Activated CD4-positive, alpha-beta T cell treated with anti-CD3 and anti-CD28 coated beads for 36 hours (primary cell): ENCODE results near the gene VAT1. TPM values are rescaled to one million over a fixed set of nuclear protein-coding genes. Genes with fewer than 3 reads are reported as not detected.

Experiments used
- total RNA-seq, 2 experiments: library from RNA; stranded (reverse); gene quantifications; one replicate each; pipeline ENCODE4 v1.2.3, GENCODE V29; 2021

The VAT1 gene
- total RNA-seq, 2 experiments from 2014 or later = 26.1 to 35.0 TPM

Other genes with a start within 250 kb of the VAT1 start
- gene VPS25, start 248.9 kb downstream of the VAT1 start, total RNA-seq = 10 to 100 TPM; 62.5 to 64.0 TPM
- under 1 TPM; 0.42 to 0.64 TPM for gene WNK4, start 241.8 kb downstream of the VAT1 start, total RNA-seq
- 10 to 100 TPM; 30.1 to 31.4 TPM for gene COA3, start 223.7 kb downstream of the VAT1 start, total RNA-seq
- not detected for gene CNTD1, start 223.5 kb downstream of the VAT1 start, total RNA-seq
- gene BECN1, start 198.1 kb downstream of the VAT1 start, total RNA-seq = 100 to 1,000 TPM in 1 of 2 experiments, 10 to 100 TPM in 1; 69.1 to 101 TPM
- gene PSME3, start 189.0 kb downstream of the VAT1 start, total RNA-seq = 100 to 1,000 TPM; 116 to 118 TPM
- 1 to 10 TPM; 1.7 to 1.9 TPM for gene AOC2, start 177.8 kb downstream of the VAT1 start, total RNA-seq
- 1 to 10 TPM; 1.2 to 2.0 TPM for gene AOC3, start 171.2 kb downstream of the VAT1 start, total RNA-seq
- not detected for gene G6PC1, start 121.6 kb downstream of the VAT1 start, total RNA-seq
- 10 to 100 TPM; 40.8 to 58.6 TPM for gene AARSD1, start 57.9 kb downstream of the VAT1 start, total RNA-seq
- gene PTGES3L, start 42.3 kb downstream of the VAT1 start, total RNA-seq = under 1 TPM; 0.21 to 0.90 TPM
- 10 to 100 TPM; 12.3 to 12.5 TPM for gene RUNDC1, start 41.8 kb downstream of the VAT1 start, total RNA-seq
- 1,000 to 10,000 TPM; 1,703 to 2,161 TPM for gene RPL27, start 24.0 kb downstream of the VAT1 start, total RNA-seq
- 10 to 100 TPM; 65.3 to 68.1 TPM for gene IFI35, start 15.6 kb downstream of the VAT1 start, total RNA-seq
- gene RND2, start 2.8 kb upstream of the VAT1 start, total RNA-seq = under 1 TPM; 0.05 to 0.16 TPM
- 100 to 1,000 TPM in 1 of 2 experiments, 10 to 100 TPM in 1; 99.9 to 115 TPM for gene BRCA1, start 103.0 kb upstream of the VAT1 start, total RNA-seq
- gene NBR1, start 148.8 kb upstream of the VAT1 start, total RNA-seq = 10 to 100 TPM; 52.8 to 55.6 TPM
- gene TMEM106A, start 189.5 kb upstream of the VAT1 start, total RNA-seq = 10 to 100 TPM; 10.7 to 10.8 TPM
- under 1 TPM in 1 of 2 experiments, not detected in 1; 0.27 TPM for gene CCDC200, start 206.2 kb upstream of the VAT1 start, total RNA-seq
- 1,000 to 10,000 TPM; 2,288 to 7,298 TPM for gene RNU2-1, start 211.6 kb upstream of the VAT1 start, total RNA-seq